ENCODE data around the gene HVCN1. TPM values are rescaled to one million over a fixed set of nuclear protein-coding genes. Genes with fewer than 3 reads are reported as not detected.

Gene HVCN1
- total RNA-seq, 2 donors from 2014 or later = 0.66 to 1.3 TPM

DNA sequence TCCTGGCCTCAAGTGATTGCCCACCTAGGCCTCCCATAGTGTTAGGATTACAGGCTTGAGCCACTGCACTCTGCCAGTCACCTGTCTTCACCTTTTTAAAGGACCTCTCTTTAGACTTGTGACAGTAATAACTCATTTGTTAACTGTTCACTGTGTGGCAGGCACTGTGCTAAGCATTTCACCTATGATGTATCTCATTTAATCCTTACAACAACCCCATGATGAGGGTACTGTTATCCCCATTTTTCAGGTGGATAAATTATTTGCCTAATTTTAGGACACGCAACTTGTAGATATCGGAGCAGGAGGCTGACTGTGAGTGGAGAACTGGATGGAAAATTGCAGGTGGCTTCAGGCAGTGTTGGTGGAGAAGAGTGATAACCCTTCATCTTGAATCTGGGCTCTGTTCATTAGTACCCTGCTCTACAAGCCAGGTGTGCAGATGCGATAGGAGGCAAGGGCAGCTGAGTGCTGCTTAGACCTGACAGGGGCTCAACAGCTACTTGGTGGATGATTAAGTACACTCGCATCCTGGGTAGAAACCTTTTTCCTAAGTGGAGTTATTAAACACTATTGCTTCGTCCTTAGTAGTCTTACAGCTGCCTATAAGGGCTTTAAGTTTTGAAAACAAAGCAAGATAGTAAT lies 72.3 kb downstream of the HVCN1 start:
- Histone ChIP-seq H3K27me3 (no peaks in the 10 kb centered on the region), H3K27ac (no peak overlapping the region), H3K4me3 (no peak overlapping the region), H3K4me1 (peaks cover 20% of the 10 kb centered on the region), H3K36me3 (replicated peaks in 1 of 2; ENCODE audit: insufficient read depth in 1 of 2, low read depth in 2 of 2) (no peaks in the 10 kb centered on the region), H3K9me3 (no peaks in the 10 kb centered on the region)
- ATAC-seq (no peak), DNase-seq (no peak)
- intact Hi-C loops (cut with DNase I) = no loop called here
- 92 to 95% methylated on average over 5 of the region's 5 CpGs for WGBS, 2 donors
- TF ChIP-seq, protein P1, sequence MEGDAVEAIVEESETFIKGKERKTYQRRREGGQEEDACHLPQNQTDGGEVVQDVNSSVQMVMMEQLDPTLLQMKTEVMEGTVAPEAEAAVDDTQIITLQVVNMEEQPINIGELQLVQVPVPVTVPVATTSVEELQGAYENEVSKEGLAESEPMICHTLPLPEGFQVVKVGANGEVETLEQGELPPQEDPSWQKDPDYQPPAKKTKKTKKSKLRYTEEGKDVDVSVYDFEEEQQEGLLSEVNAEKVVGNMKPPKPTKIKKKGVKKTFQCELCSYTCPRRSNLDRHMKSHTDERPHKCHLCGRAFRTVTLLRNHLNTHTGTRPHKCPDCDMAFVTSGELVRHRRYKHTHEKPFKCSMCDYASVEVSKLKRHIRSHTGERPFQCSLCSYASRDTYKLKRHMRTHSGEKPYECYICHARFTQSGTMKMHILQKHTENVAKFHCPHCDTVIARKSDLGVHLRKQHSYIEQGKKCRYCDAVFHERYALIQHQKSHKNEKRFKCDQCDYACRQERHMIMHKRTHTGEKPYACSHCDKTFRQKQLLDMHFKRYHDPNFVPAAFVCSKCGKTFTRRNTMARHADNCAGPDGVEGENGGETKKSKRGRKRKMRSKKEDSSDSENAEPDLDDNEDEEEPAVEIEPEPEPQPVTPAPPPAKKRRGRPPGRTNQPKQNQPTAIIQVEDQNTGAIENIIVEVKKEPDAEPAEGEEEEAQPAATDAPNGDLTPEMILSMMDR (IDR thresholded peaks at IDR 0.05) = no peak
- no peak for TF ChIP-seq POLR2A (IDR thresholded peaks at IDR 0.05)

DNA sequence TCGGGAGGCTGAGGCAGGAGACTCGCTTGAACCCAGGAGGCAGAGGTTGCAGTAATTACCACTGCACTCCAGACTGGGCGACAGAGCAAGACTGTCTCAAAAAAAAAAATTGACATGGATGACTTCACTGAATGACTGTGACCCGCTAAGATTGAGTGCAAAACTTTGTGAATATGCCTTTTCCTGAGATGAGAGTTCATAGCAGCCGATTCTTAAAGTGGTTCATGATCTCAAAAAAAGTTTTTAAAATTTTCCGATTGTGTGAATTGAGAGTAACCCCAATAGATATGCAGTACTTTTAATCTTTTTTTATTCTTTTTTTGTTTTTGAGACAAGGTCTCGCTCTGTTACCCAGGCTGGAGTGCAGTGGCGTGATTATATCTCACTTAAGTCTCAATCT lies 73.7 kb downstream of the HVCN1 start:
- Histone ChIP-seq H3K4me1 (peaks cover 20% of the 10 kb centered on the region), H3K36me3 (replicated peaks in 1 of 2; ENCODE audit: insufficient read depth in 1 of 2, low read depth in 2 of 2) (no peaks in the 10 kb centered on the region), H3K27ac (no peak overlapping the region), H3K9me3 (no peaks in the 10 kb centered on the region), H3K27me3 (no peaks in the 10 kb centered on the region), H3K4me3 (no peak overlapping the region)
- ATAC-seq (no peak), DNase-seq (no peak)
- WGBS, 2 donors = 90 to 92% methylated on average over 8 of the region's 8 CpGs
- intact Hi-C loops (cut with DNase I) = no loop called here
- TF ChIP-seq, protein P1 (IDR thresholded peaks at IDR 0.05) = no peak
- TF ChIP-seq POLR2A (IDR thresholded peaks at IDR 0.05) = no peak

DNA sequence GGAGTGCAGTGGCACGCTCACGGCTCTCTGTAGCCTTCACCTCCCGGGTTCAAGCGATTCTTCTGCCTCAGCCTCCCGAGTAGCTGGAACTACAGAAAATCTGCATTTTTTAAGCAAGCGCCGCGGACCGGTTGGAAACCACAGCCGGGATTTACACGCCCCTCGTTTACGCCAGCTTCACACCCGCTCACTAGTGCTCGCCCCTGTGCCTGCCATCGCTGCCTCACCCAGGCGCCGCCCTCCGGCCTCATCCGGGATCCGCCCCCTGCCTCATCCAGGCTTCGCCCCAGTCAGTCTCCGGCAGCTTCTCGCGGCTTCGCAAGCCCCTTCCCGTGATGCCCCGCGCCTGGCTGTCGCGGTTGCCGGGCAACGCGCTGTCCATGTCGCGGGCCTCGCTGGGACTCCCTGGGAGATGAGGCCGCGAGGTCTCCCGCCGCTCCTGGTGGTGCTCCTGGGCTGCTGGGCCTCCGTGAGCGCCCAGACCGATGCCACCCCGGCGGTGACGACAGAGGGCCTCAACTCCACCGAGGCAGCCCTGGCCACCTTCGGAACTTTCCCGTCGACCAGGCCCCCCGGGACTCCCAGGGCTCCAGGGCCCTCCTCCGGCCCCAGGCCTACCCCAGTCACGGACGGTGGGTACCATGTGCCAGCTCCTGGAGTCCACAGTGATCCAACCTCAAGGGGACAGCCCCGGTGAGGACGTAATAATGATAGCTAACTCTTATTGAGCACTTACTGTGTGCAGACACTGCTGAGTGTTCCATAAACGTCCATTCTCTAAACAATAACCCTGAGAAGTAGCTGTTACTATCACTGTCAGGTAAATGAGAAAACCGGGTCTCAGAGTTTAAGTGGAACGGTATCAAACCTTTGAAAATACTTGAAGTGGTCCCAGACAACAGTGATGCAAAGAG lies 74.9 kb downstream of the HVCN1 start, which contains the start of gene TCTN1:
TCTN1 (plus strand) TSS at position 359 of the 914 bp plus-strand sequence; CDS start at position 413, 54 bp downstream.
- ATAC-seq = peak; percentile 99
- Histone ChIP-seq H3K9me3 (no peaks in the 10 kb centered on the region), H3K4me1 (peaks cover 20% of the 10 kb centered on the region), H3K27ac (peak within 1 kb of the TSS; percentile 33 to 72 (median 56)), H3K36me3 (replicated peaks in 1 of 2; ENCODE audit: insufficient read depth in 1 of 2, low read depth in 2 of 2) (no peaks in the 10 kb centered on the region), H3K4me3 (peak within 1 kb of the TSS; percentile 38 to 63), H3K27me3 (no peaks in the 10 kb centered on the region)
- WGBS, 2 donors = 2% methylated on average over 25 to 58 of the region's 60 CpGs
- TF ChIP-seq, protein P1 (IDR thresholded peaks at IDR 0.05) = peak in 2 of 7 experiments; percentile 7 to 34
- TF ChIP-seq POLR2A (IDR thresholded peaks at IDR 0.05) = peak in 2 of 3 donors; percentile 58 to 60
- DNase-seq = peak; percentile 93 to 97 (median 96)
- intact Hi-C loops (cut with DNase I) = no loop called here

DNA sequence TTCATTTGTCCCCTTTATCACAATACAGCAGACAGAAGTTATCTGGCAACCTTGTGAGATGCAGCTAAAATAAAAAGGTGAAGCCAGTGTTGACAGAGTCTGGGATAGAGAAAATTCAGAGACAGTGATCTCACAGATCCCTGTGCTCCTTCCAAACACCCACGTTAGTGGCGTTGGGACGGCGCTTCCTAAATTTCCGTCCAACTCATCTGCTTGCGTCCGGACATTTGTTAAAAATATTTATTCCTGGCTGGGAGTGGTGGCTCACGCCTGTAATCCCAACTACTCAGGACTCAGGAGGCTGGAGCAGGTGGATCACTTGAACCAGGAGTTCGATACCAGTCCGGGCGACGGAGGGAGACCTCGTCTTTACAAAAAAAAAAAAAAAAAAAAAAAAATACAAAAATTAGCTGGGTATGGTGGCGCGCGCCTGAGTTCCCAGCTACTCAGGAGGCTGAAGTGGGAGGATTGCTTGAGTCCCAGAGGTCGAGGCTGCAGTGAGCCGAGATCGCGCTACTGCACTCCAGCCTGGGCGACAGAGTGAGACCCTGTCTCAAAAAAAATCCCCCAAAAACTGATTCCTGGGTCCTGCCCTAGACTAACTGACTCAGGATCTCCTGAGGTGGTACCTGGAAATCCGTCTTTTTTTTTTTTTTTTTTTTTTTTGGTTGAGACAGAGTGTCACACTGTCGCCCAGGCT lies 75.7 kb downstream of the HVCN1 start:
- Histone ChIP-seq H3K27me3 (no peaks in the 10 kb centered on the region), H3K36me3 (replicated peaks in 1 of 2; ENCODE audit: insufficient read depth in 1 of 2, low read depth in 2 of 2) (no peaks in the 10 kb centered on the region), H3K4me1 (peaks cover 20% of the 10 kb centered on the region), H3K27ac (peak overlapping the region in 2 of 4 donors; percentile 68 to 72), H3K9me3 (no peaks in the 10 kb centered on the region), H3K4me3 (peak overlapping the region in 1 of 2 donors; percentile 63)
- TF ChIP-seq, protein P1 (IDR thresholded peaks at IDR 0.05) = no peak
- TF ChIP-seq POLR2A (IDR thresholded peaks at IDR 0.05) = no peak
- WGBS, 2 donors = 70 to 72% methylated on average over 18 to 23 of the region's 23 CpGs
- intact Hi-C loops (cut with DNase I) = no loop called here
- no peak for ATAC-seq
- peak in 1 of 4 donors; percentile 12 for DNase-seq

All from body of pancreas (tissue), 4 donors.